GM21737 (cell line): ENCODE data around the gene GRB7.
"Not testable (repeated sequence)": the region's sequence is repeated elsewhere in the genome, so short reads cannot be mapped to it uniquely, and the experiment has no call there.

Experiments
- ATAC-seq: cut with Tn5 transposase; IDR thresholded peaks from one replicate; pipeline ENCODE4 v1.9.1; 2021; ENCODE audit warnings: mild to moderate bottlenecking, moderate library complexity; ENCODE audit not compliant: unreplicated experiment

The GRB7 gene

DNA sequence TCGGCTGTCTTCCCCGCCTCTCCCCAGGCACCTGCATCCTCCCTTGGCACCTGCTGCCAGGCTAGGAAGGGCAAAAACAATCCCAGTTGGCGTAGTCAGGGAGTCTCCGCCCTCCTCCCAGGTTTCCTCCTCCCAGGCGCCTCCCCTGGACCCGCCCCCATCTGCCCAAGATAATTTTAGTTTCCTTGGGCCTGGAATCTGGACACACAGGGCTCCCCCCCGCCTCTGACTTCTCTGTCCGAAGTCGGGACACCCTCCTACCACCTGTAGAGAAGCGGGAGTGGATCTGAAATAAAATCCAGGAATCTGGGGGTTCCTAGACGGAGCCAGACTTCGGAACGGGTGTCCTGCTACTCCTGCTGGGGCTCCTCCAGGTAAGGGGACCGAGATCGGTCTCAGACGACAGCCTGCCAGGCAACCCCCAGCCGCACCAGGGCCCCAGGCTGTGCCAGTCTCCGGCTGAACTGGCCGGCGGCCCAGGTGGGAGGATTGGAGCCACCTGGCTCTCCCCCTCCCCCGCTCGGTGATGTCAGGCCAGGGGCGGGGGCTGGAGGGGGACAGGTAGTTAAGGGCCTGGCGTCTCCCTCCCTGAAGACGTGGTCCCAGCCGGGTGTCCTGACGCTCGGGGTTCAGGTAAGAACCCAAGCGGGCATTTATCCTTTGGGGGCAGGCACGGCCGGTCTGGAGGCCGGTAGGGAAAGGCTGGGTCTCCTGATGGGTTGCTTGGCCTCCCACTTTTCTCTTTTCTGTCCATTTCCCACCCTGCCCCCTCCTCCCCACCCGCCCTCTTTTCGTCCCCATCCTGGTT lies at the start of gene GRB7:
GRB7 (plus strand) TSS at position 179 of the 808 bp plus-strand sequence. CDS start 4,364 bp downstream, outside the sequence.
- ATAC-seq, result no peak

GRCh38 chr17:39688475-39688835 lies 49.3 kb upstream of the GRB7 start:
- ATAC-seq, result no peak

GRCh38 chr17:39688945-39689344 lies 48.8 kb upstream of the GRB7 start:
- ATAC-seq, result no peak

DNA sequence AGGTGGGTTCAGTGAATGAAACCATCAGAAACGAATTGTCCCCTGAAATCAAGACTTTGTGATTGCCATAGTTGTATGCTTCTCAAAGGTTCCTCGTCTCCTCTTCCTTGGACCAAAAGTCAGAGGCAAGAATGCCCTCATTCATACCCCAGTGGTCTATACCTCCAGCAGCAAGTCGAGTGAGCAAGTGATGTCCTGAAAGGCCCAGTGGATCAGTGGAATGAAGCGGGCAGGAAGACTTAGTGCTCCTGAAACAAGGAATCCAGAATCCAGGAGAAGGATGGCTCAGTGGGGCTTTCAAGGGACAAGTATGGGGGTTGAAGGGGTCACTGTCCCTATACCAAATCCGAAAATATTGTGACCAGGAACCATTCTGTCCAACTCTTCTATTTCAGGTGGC lies 43.1 kb upstream of the GRB7 start:
- no peak for ATAC-seq

DNA sequence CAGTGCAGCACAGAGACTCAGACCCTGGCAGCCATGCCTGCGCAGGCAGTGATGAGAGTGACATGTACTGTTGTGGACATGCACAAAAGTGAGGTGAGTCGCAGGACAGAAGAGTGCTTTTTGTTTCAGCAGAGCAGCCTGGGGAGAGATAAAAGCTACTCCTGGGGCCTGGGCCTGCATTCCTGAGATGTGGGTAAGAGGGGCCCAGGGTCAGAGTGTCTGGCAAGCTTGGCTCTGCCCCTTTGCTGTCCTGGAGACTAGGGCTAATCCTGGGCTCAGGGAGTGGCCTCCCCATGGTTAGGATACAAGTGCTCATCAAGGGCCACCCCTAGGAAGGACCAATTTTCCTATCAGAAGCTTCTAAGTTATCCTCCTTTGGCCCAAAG lies 42.7 kb upstream of the GRB7 start:
- no peak for ATAC-seq

- no peak for ATAC-seq
These were observed 41.0 kb upstream of the GRB7 start for GRCh38 chr17:39696731-39697130.

DNA sequence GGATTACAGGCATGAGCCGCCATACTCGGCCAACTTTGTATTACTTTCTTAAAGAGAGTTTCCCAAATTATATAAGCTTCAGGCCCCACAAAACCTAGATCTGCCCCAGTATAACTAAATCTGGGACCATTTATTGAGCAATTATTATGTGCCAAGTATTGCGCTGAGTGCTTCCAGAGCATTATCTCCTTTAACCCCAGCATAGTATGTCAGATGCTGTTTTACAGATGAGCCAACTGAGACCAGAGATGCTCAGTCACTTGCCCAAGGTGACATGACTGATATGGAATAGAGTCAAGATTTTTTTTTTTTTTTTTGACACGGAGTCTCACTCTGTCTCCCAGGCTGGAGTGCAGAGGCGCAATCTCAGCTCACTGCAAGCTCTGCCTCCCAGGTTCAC lies 39.8 kb upstream of the GRB7 start:
- ATAC-seq, result no peak

- ATAC-seq, result not testable (repeated sequence)
These were observed 38.5 kb upstream of the GRB7 start for GRCh38 chr17:39699157-39699817.

DNA sequence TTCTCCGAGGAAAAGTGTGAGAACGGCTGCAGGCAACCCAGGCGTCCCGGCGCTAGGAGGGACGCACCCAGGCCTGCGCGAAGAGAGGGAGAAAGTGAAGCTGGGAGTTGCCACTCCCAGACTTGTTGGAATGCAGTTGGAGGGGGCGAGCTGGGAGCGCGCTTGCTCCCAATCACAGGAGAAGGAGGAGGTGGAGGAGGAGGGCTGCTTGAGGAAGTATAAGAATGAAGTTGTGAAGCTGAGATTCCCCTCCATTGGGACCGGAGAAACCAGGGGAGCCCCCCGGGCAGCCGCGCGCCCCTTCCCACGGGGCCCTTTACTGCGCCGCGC lies 38.0 kb upstream of the GRB7 start, which contains the start of gene ERBB2:
ERBB2 (plus strand) TSS at position 247 of the 330 bp plus-strand sequence. CDS start 175 bp downstream, outside the sequence.
- ATAC-seq, result no peak

DNA sequence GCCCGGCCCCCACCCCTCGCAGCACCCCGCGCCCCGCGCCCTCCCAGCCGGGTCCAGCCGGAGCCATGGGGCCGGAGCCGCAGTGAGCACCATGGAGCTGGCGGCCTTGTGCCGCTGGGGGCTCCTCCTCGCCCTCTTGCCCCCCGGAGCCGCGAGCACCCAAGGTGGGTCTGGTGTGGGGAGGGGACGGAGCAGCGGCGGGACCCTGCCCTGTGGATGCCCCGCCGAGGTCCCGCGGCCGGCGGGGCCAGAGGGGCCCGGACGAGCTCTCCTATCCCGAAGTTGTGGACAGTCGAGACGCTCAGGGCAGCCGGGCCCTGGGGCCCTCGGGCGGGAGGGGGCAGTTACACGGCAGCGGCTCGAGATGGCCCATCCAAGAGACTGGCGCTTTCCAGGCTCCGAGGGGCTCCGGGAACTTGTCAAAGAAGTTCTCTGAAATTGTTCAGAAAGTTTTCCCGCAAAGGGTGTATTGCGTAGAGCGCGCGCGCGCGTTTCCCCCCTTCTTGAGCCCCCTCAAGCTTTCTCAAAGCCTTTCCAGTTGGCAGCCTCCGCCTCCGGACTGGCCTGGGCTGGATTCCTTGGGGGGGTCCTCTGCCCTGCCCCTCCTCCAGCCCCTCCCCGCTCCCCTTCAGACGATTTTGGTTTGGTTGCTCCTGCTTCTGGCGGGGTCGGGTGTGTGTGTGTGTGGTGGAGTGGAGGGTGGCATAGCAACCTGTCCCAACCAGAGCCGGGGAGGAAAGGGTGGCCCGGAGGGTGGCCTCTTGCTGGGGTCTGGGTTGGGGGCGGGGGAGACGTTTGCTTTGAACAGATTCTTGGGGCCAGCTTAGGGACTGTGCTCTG lies 37.4 kb upstream of the GRB7 start:
- ATAC-seq, result no peak

DNA sequence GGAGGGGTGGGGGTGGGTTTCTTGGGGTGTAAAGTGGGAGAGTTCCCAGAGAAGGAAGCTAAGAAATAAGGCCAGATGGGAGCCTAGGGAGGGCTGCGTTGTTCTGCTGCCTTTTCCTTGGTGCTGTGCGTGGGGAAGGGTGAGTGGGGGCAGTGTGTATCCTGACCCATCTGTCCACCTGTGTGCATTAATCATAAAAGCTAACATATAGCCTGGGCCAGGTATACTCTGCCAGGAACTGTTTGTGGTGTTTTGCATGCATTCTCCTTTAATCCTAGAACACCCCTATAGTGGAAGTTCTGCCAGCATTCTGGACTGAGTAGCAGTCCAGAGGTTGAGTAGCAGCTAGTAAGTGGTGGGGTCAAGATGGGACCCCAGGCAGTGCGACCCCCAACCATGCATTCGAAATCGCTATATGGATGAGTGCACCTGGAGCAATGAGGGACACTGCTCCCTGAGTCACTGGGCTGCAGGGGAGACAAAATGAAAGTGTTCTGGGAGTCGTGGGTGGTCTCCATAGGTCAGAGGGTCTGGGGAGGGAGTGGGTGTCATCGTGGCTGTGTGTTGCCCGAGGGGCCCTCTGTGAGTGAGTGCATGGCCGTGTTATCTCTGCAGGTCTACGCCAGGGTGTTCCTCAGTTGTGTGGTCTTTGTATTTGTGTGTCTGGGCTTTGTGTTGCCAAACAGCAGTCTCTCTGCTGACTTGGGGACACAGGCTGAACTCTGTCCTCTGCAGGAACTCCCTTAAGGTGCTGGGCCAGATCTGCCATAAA lies 36.5 kb upstream of the GRB7 start:
- ATAC-seq, result no peak

DNA sequence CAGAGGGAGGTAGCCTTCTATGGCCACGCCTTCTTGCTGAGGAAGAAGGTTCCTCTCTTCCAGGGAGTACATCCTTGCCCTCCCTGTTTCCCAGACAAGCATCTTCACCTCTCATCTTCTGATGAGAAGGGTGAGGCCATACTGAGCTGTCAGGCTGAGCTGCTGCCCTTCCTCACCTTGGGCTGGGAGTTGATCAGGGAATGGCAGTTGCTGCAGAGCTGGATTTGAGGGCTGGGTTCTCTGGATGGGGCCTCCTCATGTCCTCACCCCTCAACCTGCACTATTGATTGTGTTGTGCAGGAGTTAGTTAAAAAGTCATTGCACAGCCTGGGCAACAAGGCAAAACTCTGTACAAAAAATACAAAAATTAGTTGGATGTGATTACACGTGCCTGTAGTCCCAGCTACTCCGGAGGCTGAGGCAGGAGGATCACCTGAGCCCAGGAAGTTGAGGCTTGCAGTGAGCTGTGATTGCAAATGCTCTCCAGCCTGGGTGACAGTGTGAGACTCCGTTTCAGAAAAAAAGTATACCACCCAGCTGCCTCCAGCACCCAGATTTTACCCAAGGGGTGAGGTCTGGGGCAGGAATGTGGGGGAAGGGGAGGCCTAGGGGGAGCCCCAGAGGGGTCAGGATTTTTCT lies 35.8 kb upstream of the GRB7 start:
- ATAC-seq, result no peak

GRCh38 chr17:39702901-39703893 lies 34.5 kb upstream of the GRB7 start:
- ATAC-seq, result no peak

GRCh38 chr17:39703913-39704312 lies 33.8 kb upstream of the GRB7 start:
- no peak for ATAC-seq

GRCh38 chr17:39704821-39705551 lies 32.8 kb upstream of the GRB7 start:
- no peak for ATAC-seq

DNA sequence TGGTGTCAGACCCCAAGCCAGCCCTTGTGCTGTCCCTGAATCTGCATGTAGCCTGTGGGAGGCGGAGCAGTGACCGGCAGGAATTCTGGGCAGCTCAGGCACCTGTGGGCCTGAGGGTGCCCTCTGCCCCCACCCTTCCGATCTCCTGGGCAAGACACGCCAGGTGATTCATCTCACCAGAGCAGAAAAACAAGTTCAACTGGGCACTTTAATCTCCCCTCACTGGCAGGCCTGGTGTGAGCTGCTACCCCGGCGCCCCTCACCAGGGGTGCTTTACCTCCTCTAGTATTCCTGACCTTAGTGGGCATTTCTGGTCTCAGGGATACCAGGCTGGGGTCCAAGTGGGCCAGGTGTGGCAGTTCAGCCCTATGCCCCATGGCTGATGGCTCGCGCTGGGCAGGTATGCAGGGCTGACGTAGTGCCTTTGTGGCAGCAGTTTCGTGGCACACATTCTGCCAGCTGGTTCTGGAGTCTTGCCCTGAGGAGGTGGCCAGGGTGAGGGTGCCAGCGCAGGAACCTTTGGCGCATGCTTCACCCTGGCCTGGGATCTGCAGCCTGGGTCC lies 31.9 kb upstream of the GRB7 start:
- no peak for ATAC-seq

GRCh38 chr17:39706383-39706782 lies 31.4 kb upstream of the GRB7 start:
- ATAC-seq, result no peak

- no peak for ATAC-seq
These were observed 30.8 kb upstream of the GRB7 start for GRCh38 chr17:39706921-39707337.
